Measurements from ENCODE around the gene COL15A1.

Gene COL15A1

GRCh38 chr9:99025616-99026270, 82.0 kb downstream of the COL15A1 start:
- TF ChIP-seq CTCF (conservative IDR thresholded peaks at IDR 0.05): no peak
- H3K27ac ChIP-seq: no peak overlapping the region

GRCh38 chr9:99026271-99026955, 82.7 kb downstream of the COL15A1 start:
- no peak overlapping the region for H3K27ac ChIP-seq
- TF ChIP-seq CTCF (conservative IDR thresholded peaks at IDR 0.05): no peak

GRCh38 chr9:99026956-99027298, 83.2 kb downstream of the COL15A1 start:
- H3K27ac ChIP-seq: no peak overlapping the region
- TF ChIP-seq CTCF (conservative IDR thresholded peaks at IDR 0.05): no peak

GRCh38 chr9:99027443-99027842, 83.7 kb downstream of the COL15A1 start:
- no peak overlapping the region for H3K27ac ChIP-seq
- no peak for TF ChIP-seq CTCF (conservative IDR thresholded peaks at IDR 0.05)

- H3K27ac ChIP-seq: no peak overlapping the region
- TF ChIP-seq CTCF (conservative IDR thresholded peaks at IDR 0.05): no peak
Observed at GRCh38 chr9:99029083-99029645, 85.5 kb downstream of the COL15A1 start.

- TF ChIP-seq CTCF (conservative IDR thresholded peaks at IDR 0.05): no peak
- H3K27ac ChIP-seq: no peak overlapping the region
Observed at GRCh38 chr9:99030092-99030511, 86.4 kb downstream of the COL15A1 start.

GRCh38 chr9:99030610-99031109, 87.0 kb downstream of the COL15A1 start:
- H3K27ac ChIP-seq: no peak overlapping the region
- no peak for TF ChIP-seq CTCF (conservative IDR thresholded peaks at IDR 0.05)
